ENCODE data around the gene ART1.

Gene ART1

DNA sequence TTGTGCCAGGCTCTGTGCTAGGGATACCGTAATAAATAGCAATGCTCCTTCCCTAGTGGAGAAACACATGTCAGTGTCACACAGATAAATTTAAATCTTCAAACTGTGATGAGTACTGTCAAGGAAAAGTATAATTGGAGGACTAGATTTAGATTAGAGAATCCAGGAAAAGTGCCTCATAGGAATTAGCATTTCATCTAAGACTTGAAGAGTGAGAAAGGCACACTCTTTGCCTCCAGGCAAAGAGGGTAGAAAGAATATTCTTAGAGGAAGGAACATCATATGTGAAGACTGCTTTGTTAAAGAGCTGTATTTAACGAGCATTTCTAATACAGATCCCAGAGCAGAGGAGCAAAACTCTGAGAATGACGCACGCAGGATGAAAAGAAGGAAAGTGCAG is 34.1 kb upstream of the ART1 start:
- Histone ChIP-seq H3K36me3 (ENCODE audit: insufficient read depth, low read length) (no peaks in the 10 kb centered on the region), H3K9ac (ENCODE audit: low read depth, low read length) (no peak overlapping the region), H3K79me2 (ENCODE audit: insufficient read depth, low read length) (no peaks in the 10 kb centered on the region), H3K4me3 (ENCODE audit: low read depth in 1 of 2, low read length in 2 of 2) (no peak overlapping the region), H3K27ac (ENCODE audit: low read length) (no peak overlapping the region), H3K9me3 (ENCODE audit: insufficient read depth, low read length, severe bottlenecking) (no peaks in the 10 kb centered on the region), H3K4me2 (ENCODE audit: insufficient read depth, low read length) (no peak overlapping the region), H2AFZ (ENCODE audit: low read depth, low read length) (no peak overlapping the region), H4K20me1 (ENCODE audit: insufficient read depth, low read length) (no peaks in the 10 kb centered on the region; the same call in 1 of the 2 replicates), H3K27me3 (ENCODE audit: insufficient read depth, low read length, poor library complexity) (no peaks in the 10 kb centered on the region), H3K4me1 (ENCODE audit: insufficient read depth, low read length) (no peaks in the 10 kb centered on the region)
- ATAC-seq (ENCODE audit: insufficient read depth, low read depth) (no peak), DNase-seq (no peak)
- TF ChIP-seq, protein P1, sequence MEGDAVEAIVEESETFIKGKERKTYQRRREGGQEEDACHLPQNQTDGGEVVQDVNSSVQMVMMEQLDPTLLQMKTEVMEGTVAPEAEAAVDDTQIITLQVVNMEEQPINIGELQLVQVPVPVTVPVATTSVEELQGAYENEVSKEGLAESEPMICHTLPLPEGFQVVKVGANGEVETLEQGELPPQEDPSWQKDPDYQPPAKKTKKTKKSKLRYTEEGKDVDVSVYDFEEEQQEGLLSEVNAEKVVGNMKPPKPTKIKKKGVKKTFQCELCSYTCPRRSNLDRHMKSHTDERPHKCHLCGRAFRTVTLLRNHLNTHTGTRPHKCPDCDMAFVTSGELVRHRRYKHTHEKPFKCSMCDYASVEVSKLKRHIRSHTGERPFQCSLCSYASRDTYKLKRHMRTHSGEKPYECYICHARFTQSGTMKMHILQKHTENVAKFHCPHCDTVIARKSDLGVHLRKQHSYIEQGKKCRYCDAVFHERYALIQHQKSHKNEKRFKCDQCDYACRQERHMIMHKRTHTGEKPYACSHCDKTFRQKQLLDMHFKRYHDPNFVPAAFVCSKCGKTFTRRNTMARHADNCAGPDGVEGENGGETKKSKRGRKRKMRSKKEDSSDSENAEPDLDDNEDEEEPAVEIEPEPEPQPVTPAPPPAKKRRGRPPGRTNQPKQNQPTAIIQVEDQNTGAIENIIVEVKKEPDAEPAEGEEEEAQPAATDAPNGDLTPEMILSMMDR (IDR thresholded peaks at IDR 0.05; ENCODE audit: borderline replicate concordance, extremely low read depth, low read length, poor library complexity, severe bottlenecking) = no peak
- TF ChIP-seq EZH2 (IDR thresholded peaks at IDR 0.05; ENCODE audit: borderline replicate concordance, low read depth, low read length, severe bottlenecking) = no peak

DNA sequence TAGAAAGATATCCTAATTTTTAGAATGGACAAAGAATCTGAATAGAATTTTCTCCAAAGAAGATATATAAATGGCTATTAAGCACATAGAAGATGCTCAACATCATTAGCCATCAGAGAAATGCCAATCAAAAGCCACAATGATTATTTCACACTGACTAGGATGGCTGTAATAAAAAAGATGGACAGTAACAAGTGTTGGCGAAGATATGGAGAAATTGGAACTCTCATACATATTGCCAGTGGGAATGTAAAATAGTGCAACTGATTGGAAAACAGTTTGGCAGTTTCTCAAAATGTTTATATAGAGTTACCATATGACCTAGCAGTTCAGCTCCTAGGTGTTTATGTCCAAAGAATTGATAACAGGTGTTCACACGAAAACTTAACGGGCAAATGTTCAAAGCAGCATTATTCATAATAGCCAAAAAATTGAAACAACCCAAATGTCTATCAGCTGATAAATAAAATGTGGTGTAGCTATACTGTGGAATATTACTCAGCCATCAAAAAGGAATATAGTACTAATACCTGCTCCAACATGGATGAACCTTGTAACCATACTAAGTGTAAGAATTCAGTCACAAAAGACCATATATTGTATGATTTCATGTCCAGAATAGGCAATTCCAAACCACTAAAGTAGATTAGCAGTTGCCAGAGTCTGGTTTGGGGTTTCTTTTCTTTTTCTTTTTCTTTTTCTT is 32.8 kb upstream of the ART1 start:
- no peak for TF ChIP-seq EZH2 (IDR thresholded peaks at IDR 0.05; ENCODE audit: borderline replicate concordance, low read depth, low read length, severe bottlenecking)
- TF ChIP-seq, protein P1 (IDR thresholded peaks at IDR 0.05; ENCODE audit: borderline replicate concordance, extremely low read depth, low read length, poor library complexity, severe bottlenecking) = no peak
- Histone ChIP-seq H3K27ac (ENCODE audit: low read length) (no peak overlapping the region), H3K27me3 (ENCODE audit: insufficient read depth, low read length, poor library complexity) (no peaks in the 10 kb centered on the region), H3K4me3 (ENCODE audit: low read depth in 1 of 2, low read length in 2 of 2) (no peak overlapping the region), H3K36me3 (ENCODE audit: insufficient read depth, low read length) (no peaks in the 10 kb centered on the region), H3K4me2 (ENCODE audit: insufficient read depth, low read length) (no peak overlapping the region), H3K79me2 (ENCODE audit: insufficient read depth, low read length) (no peaks in the 10 kb centered on the region), H3K9me3 (ENCODE audit: insufficient read depth, low read length, severe bottlenecking) (no peaks in the 10 kb centered on the region), H3K4me1 (ENCODE audit: insufficient read depth, low read length) (no peaks in the 10 kb centered on the region), H3K9ac (ENCODE audit: low read depth, low read length) (no peak overlapping the region), H2AFZ (ENCODE audit: low read depth, low read length) (no peak overlapping the region), H4K20me1 (ENCODE audit: insufficient read depth, low read length) (no peaks in the 10 kb centered on the region; the same call in 1 of the 2 replicates)
- no peak for ATAC-seq (ENCODE audit: insufficient read depth, low read depth)
- no peak for DNase-seq

DNA sequence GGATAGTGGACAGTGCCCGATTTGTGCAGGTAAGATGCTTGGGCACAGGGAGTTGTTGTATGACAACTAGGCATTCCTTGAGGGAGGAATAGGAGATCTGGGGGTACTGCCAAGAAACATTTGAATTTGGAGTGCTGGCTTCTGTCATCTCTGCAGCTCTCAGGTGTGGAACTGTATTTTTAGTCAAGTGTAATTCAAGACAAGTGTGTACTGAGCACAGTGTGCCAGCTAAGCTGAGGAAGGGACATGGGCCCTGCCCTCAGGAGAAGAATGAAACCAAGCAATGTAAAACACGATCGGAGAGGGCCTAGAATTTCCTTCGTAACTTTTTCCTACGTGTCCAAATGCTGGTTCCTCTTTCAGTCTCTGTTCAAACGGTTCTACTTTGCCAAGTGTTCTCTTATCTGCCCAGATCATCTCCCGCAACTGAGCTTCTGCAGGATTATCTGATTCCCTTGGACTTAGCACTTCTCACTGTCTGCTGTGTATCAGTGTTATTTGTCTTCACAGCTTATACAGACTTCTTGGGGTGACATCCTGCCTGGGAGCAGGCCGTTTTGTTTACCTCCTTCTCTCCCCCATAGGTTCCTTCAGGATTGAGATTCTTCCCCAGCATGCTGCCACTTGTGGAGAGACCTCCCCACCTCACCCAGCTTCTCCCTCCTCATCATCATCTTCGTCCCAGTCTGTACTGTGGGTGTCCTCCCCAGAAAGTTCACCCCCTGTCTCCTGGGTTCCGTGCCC is 30.8 kb upstream of the ART1 start:
- H3K4me2 ChIP-seq (ENCODE audit: insufficient read depth, low read length) = no peak overlapping the region
- H4K20me1 ChIP-seq (ENCODE audit: insufficient read depth, low read length) = no peaks in the 10 kb centered on the region; the same call in 1 of the 2 replicates
- no peak overlapping the region for H3K4me3 ChIP-seq (ENCODE audit: low read depth in 1 of 2, low read length in 2 of 2)
- no peak overlapping the region for H2AFZ ChIP-seq (ENCODE audit: low read depth, low read length)
- no peak overlapping the region for H3K9ac ChIP-seq (ENCODE audit: low read depth, low read length)
- no peak overlapping the region for H3K27ac ChIP-seq (ENCODE audit: low read length)
- ATAC-seq (ENCODE audit: insufficient read depth, low read depth) (no peak), DNase-seq (no peak)
- H3K9me3 ChIP-seq (ENCODE audit: insufficient read depth, low read length, severe bottlenecking) = no peaks in the 10 kb centered on the region
- no peaks in the 10 kb centered on the region for H3K79me2 ChIP-seq (ENCODE audit: insufficient read depth, low read length)
- no peak for TF ChIP-seq EZH2 (IDR thresholded peaks at IDR 0.05; ENCODE audit: borderline replicate concordance, low read depth, low read length, severe bottlenecking)
- TF ChIP-seq, protein P1 (IDR thresholded peaks at IDR 0.05; ENCODE audit: borderline replicate concordance, extremely low read depth, low read length, poor library complexity, severe bottlenecking) = no peak
- no peaks in the 10 kb centered on the region for H3K36me3 ChIP-seq (ENCODE audit: insufficient read depth, low read length)
- H3K4me1 ChIP-seq (ENCODE audit: insufficient read depth, low read length) = no peaks in the 10 kb centered on the region
- H3K27me3 ChIP-seq (ENCODE audit: insufficient read depth, low read length, poor library complexity) = no peaks in the 10 kb centered on the region
